Astrocyte of the spinal cord (primary cell): Measurements from ENCODE around the gene ZRSR2.

ENCODE experiments used
- DNase-seq: peaks from one replicate; pipeline ENCODE4 v3.0.0; 2011; ENCODE audit warnings: low read depth, low spot score
- H3K4me3 ChIP-seq: 2 replicates; pipeline ENCODE4 v1.5.1; 2011; ENCODE audit warnings: low read depth, mild to moderate bottlenecking, low read length, moderate library complexity
- CTCF ChIP-seq: IDR thresholded peaks from 2 replicates; pipeline ENCODE4 v1.5.1; 2012; ENCODE audit warnings: low read depth, mild to moderate bottlenecking, low read length, inconsistent platforms
- in situ Hi-C: cut with HindIII; loops from 2 replicates; pipeline ENCODE4 v1.10.0; 2017; ENCODE audit warnings: low sequenced_read_pairs

Gene ZRSR2

GRCh38 chrX:15797707-15798106, 7.4 kb downstream of the ZRSR2 start:
- no peak for DNase-seq
- in situ Hi-C loops, result no loop called here
- no peak for TF ChIP-seq CTCF
- no peak overlapping the region for H3K4me3 ChIP-seq

DNA sequence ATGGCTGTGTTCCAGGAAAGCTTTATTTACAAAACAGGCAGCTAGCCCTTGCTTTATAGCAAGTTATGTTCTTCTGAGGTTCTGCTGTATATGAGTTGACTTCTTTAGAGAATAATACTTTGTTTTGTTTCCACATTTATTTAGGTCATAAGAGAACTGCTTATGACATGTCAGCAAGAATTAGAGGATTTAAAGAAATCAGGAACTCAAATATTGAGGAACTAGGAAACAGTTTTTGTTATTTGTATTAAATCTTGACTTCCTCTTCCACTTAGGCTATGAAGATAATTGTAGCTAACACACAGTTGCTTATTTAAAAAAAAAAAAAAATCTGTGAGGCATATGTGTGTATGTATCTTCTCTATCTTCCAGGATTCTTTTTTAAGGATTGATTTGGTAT, 14.3 kb downstream of the ZRSR2 start:
- TF ChIP-seq CTCF, result no peak
- no peak for DNase-seq
- no peak overlapping the region for H3K4me3 ChIP-seq
- in situ Hi-C loops, result no loop called here

- no peak for DNase-seq
- in situ Hi-C loops, result no loop called here
- no peak for TF ChIP-seq CTCF
Measured at GRCh38 chrX:15808254-15808653, 18.0 kb downstream of the ZRSR2 start.

GRCh38 chrX:15812192-15812938, 22.1 kb downstream of the ZRSR2 start:
- in situ Hi-C loops, result no loop called here
- no peak for TF ChIP-seq CTCF
- no peak for DNase-seq
- H3K4me3 ChIP-seq, result no peak overlapping the region

More at GRCh38 chrX:15808254-15808653, 18.0 kb downstream of the ZRSR2 start:
- no peak overlapping the region for H3K4me3 ChIP-seq

DNA sequence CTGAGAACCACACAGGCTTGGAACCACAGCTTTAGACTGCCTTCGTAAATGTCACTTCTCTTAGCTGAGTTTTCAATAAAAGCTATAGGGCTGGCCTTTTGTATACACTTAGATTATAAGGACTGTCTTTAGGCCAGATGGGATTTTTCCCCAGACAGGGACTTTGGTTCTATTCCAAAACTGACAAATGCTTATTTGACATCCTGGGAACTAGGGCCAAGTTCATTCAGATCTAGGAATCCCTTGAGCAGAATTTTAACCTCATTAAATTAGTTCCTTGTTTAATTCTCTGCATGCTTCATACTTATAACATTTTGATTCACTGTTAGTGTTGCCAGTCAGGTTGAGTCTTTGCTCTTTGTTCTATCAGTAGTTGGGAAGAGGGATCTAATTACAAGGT, 23.1 kb downstream of the ZRSR2 start:
- in situ Hi-C loops, result no loop called here
- no peak overlapping the region for H3K4me3 ChIP-seq
- no peak for TF ChIP-seq CTCF
- no peak for DNase-seq

- in situ Hi-C loops, result no loop called here
- no peak overlapping the region for H3K4me3 ChIP-seq
- no peak for TF ChIP-seq CTCF
- no peak for DNase-seq
Measured at GRCh38 chrX:15814771-15815365, 24.6 kb downstream of the ZRSR2 start.
